LNCaP clone FGC (cell line): ENCODE data around the gene HOXC4.

Experiments
- DNase-seq: peaks from one replicate; pipeline ENCODE4 v3.0.0-alpha.2; 2011; ENCODE audit warnings: low read depth
- H3K4me3 ChIP-seq: 2 replicates; pipeline ENCODE4 v1.5.1; 2011; ENCODE audit warnings: mild to moderate bottlenecking, low read depth, low read length, control low read depth
- TF ChIP-seq, protein P1 (sequence below): IDR thresholded peaks from 2 replicates; pipeline ENCODE4 v1.5.1; 2012; ENCODE audit warnings: mild to moderate bottlenecking; ENCODE audit not compliant: control insufficient read depth, insufficient read depth; ENCODE audit errors: extremely low read depth

The HOXC4 gene

DNA sequence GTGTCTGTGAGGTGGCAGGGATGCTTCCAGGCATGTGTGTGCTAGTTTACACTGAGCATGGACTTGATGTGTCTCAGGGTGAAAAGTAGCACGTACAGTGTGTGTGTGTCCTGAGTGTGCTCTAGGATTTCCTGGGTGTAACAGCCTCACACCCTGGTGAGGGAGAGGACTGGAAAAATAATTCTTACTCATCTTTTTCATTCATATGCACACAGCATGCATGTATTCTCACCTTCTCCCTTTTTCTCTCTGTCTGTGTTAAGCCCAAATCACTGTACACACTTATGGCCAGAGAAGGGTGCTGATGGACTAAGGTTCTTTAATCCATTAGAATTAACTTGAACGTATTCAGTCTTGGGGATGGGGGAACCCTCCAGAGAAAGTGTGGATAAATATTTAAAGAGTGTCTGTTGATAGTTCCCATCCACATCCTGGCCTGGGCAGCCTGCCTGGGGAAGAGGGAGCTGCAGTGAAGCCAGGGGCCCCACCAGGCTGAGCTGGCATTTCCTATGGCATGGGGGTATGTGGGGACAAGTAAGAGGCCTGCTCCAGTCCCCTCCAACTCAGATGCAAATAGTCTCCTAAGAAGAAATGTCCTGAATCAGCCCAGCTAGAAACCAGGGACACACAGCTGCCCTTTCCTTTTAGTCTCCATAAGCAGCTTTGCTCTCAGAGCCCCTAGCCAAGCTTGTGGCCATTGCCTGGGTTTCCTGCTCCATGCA is 45.9 kb upstream of the HOXC4 start:
- TF ChIP-seq, protein P1, sequence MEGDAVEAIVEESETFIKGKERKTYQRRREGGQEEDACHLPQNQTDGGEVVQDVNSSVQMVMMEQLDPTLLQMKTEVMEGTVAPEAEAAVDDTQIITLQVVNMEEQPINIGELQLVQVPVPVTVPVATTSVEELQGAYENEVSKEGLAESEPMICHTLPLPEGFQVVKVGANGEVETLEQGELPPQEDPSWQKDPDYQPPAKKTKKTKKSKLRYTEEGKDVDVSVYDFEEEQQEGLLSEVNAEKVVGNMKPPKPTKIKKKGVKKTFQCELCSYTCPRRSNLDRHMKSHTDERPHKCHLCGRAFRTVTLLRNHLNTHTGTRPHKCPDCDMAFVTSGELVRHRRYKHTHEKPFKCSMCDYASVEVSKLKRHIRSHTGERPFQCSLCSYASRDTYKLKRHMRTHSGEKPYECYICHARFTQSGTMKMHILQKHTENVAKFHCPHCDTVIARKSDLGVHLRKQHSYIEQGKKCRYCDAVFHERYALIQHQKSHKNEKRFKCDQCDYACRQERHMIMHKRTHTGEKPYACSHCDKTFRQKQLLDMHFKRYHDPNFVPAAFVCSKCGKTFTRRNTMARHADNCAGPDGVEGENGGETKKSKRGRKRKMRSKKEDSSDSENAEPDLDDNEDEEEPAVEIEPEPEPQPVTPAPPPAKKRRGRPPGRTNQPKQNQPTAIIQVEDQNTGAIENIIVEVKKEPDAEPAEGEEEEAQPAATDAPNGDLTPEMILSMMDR: no peak
- no peak overlapping the region for H3K4me3 ChIP-seq
- no peak for DNase-seq

GRCh38 chr12:54008260-54008552 is 45.4 kb upstream of the HOXC4 start:
- H3K4me3 ChIP-seq: no peak overlapping the region
- TF ChIP-seq, protein P1: no peak
- no peak for DNase-seq

- TF ChIP-seq, protein P1: no peak
- no peak for DNase-seq
- H3K4me3 ChIP-seq: no peak overlapping the region
These were observed 44.2 kb upstream of the HOXC4 start for GRCh38 chr12:54009171-54010052.

DNA sequence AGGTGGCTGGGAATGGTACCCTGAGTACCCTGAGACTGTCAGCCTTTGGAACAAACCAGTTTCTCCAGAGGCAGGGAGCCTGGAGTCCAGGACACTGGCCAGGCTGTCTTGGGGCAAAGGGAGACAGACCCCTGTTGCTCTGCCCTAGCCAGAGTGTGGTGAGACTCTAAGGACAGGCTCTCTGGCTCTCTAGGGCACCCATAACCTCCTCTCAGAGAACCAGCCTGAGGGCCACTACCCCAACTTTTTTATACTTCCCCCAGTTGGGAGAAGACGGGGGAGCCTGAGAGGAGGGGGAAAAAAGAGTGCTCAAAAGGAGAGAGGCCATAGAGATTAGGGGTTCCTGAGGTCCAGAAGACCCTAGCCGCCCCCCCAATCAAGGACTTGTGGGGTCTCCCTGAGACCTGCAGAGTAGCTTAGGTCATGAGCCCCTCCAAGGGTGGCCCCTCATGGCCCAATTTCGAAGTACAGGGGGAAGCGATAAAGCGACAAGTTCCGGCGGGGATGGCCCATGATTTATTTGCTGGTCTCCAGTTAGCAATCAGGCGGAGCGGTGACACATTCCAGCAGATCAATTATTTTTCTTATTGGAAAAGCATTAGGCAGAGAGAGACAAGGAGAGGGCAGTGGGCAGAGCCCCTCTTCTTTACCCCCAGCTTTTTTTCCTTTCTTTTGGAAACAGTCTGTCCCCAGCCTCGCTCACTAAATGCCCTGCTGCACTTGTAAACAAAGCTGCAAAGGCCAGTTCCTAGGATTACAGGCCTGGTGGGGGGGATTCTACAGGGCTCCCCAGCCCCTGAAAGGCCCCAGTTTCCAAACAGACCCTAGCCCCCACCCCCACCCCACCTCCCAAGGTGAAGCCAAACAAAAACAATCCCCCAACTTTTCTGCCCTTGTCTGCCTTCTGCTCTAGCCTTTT is 43.3 kb upstream of the HOXC4 start:
- no peak overlapping the region for H3K4me3 ChIP-seq
- no peak for DNase-seq
- TF ChIP-seq, protein P1: no peak

GRCh38 chr12:54010972-54011664 is 42.5 kb upstream of the HOXC4 start:
- H3K4me3 ChIP-seq: no peak overlapping the region
- TF ChIP-seq, protein P1: no peak
- no peak for DNase-seq
